Activated T-helper 9 cell treated with anti-CD3 and anti-CD28 coated beads, Interleukin-2, amount 50 U/mL, for 16 hours (primary cell): Measurements from ENCODE around the gene BCHE.
"Not testable (repeated sequence)": the region's sequence is repeated elsewhere in the genome, so short reads cannot be mapped to it uniquely, and the experiment has no call there.

Experiments used
- DNase-seq: peaks from one replicate; pipeline ENCODE4 v3.0.0-alpha.2; 2020; ENCODE audit warnings: low read depth

The BCHE gene

DNA sequence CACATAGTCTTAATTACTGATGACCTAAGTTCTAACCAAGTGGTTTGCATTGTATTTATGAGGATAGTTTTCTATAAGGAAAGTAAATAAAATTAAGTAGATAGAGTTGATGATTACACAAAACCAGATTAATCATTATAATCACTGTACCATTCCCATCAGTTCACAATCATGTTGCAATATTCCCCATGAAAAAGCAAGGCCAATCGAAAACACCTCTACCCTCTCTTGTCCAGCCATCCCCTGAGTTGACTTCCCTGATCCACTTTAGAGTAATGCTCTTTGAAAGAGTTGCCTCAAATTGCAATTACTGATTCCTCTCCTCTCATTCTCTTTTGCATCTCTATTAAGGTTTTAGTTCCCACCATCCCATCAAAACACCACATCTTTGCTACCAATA, 21.0 kb downstream of the BCHE start:
- no peak for DNase-seq

DNA sequence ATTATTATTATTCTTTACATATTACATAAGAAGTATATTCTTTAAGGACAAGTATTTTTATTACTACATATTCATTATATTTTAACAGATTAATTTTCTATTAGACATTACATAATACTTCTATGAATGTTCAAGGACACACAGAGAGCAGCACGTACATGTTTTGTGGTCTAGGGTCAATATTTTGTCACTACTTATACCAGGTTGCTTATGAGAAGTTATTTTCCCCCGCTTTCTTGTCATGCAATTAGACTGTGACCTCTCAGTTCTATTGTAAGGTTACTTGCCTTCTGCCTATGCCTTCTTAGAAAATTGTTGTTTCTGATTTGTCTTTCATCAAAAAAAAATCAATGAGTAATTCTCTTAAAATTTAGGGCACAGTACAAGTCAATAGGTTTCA, 21.5 kb downstream of the BCHE start:
- no peak for DNase-seq

DNA sequence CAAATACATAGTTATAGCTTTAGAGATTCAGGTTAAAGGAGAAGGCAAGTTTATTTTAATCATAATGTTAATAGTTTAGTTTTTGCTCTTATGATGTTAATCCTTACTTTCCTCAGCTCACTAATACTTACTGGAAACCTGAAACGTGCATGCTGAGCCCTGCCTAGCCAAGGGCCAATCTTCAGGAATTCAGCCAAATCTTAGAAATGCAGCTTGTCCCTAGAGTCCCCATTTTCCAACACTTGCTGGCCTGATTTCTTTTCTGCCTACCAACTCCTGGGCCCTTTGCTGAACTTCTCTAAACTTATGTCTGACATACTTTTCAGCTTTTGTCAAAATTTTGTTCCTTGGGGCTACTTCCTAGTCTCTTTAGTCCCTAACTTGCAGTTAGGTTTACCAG, 22.8 kb downstream of the BCHE start:
- no peak for DNase-seq

DNA sequence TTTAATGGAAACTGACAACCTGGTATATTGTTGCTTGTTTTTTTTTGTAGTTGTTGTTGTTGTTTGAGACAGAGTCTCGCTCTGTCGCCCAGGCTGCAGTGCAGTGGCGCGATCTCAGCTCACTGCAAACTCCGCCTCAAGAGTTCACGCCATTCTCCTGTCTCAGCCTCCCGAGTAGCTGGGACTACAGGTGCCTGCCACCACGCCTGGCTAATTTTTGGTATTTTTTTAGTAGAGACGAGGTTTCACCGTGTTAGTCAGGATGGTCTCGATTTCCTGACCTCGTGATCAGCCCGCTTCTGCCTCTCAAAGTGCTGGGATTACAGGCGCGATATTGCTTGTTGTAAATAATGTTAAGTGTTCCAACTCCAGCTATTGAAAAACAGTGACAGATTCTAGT, 29.3 kb downstream of the BCHE start:
- DNase-seq: not testable (repeated sequence)

DNA sequence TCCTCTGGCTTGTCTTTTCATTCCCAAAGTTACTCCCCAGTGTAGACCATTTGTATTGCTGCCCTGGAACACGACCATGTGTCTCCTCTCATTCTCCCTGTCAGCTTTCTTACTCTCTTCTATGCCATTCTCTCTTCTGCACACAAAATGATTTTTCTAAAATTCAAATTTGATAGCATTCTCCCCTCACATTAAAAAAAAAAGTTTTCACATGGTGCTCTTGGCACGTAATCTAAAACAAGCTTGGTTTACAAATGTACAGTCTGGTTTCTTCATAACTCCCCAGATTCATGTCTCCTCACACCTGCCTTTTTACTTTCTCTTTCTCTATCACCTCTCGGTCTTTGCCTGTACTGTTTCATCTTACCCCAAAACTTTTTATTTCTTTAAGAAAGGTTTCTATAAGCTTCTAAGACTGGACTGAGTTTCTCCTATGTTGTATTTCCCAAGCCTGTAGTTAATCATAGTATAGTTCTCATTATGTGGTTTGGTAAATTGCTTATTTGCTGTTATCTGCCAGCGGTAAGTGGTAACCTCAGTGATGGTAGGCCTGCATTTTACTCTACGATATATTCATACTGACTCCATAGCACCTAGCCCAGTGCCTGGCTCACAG, 31.2 kb downstream of the BCHE start:
- DNase-seq: no peak

DNA sequence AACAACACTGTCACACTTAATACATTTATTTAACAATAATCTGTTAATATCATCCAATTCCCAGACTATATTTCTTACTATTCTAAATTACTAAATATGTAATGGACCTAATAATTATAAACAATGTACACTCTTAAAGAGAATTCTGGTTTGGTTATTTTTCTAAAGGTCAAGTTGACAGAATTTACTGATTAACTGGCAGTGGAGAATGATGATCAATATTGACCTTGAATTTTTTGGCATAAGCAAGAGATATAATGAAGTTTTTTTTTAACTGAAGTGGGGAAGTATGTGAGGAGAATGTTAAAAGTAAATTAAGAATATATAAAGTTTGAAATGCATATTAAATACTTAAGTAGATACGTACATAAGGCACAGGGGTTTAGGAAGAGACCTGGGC, 33.8 kb downstream of the BCHE start:
- DNase-seq: no peak

DNA sequence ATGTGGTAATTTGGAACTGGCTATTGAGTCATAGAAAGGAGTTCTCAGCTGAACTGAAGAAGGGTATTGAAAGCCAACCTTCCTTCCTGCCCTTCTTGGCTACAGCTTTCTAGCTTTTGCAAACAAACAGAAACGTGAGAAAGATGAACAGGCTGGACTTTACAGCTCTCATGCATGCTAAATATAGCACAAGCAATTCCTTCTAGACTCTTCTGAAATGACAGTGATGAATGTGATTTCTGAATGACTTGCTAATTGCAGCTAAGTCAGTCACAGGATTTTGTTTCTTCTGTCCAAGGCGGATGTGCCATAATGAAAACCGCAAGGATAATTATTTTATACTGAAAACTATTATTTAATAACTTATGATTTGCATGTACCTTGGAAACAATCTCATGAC, 36.3 kb downstream of the BCHE start:
- DNase-seq: no peak

DNA sequence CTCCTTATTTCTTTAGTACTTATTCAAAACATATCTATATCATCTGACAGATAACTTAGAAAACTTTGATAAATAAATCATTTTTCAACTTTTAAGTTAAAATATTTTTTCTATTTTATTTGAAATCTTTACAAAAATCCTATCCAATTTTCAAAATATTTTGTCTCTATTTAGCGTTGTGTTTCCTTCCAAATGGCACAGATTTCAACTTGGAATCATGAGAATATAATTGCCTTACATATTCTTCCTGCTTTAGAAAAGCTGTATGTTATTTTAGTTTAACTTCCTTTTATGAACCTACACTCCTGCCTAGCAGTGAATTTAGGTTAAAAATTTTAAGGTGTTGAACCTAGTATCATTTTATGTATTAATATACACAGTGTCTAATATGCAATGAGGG, 38.2 kb downstream of the BCHE start:
- DNase-seq: no peak

DNA sequence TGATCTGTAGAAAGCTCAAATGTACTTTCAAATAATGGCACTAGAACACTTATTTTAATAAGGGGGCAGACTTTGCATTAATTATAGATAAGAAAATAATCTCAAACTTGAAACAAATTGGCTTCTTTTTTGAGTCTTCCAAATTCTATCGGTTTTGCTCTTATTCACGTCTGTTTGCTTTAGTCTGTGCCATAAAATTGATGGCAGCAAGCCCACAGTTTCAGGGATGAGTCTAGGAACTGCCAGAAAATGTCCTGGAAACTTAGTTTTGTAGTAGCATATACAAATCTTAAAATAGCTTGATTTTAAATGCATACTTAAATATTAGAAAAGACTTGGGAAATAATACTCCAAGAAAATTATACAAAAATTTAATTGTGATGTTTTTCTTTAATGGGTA, 39.7 kb downstream of the BCHE start:
- DNase-seq: no peak

DNA sequence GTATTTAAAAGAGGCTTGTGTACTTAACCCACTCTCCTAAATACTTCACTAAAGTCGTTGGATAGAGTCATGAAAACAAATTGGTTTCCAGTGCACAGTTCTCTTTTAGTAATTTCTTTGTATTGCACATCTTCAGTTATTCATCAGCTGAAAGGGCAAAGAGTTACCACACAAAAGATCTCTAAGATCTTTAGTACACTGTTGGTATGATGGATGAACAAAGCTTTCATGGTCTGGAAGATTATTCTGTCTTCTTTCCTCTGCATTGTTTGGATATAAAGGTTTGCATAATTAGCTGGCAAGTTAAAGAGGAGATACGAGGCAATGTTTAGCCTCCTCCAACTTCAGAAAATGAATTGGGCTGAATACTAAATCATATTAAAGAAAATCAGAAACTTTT, 40.5 kb downstream of the BCHE start:
- no peak for DNase-seq

DNA sequence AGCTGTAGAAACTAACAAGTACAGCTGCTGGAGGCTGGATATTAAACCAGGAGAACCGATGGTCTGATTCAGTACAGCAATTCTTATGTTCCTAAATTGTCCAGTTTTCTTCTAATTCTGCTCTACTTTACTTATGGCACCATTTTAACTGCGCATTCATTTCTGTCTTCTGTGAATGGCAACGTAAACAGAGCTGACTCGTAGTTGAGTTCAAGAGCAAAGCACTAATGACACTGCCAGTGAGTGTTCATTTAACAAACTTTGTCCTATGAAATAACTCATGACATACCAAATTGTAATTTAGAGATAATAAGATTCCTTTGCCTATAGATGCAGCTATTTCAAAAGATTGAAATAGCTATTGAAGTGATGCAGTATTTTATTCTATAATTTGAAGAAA, 48.7 kb downstream of the BCHE start:
- DNase-seq: no peak

DNA sequence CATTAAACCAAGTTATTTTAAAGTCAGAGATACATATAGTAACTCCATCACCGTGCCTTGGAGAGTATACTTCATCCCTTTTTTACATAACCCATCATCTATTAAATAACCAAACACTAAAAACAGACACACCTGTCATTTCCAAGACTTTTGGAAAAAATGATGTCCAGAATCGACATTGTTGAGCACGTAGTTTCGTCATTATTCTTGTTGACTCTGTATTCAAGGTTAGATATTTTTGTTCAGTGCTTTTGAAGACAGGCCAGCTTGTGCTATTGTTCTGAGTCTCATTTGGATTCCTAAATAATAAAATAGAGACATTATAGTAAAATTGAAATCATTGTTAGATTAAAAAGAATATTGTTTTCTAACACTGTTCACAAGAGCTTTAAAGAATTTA, 51.2 kb downstream of the BCHE start:
- no peak for DNase-seq

DNA sequence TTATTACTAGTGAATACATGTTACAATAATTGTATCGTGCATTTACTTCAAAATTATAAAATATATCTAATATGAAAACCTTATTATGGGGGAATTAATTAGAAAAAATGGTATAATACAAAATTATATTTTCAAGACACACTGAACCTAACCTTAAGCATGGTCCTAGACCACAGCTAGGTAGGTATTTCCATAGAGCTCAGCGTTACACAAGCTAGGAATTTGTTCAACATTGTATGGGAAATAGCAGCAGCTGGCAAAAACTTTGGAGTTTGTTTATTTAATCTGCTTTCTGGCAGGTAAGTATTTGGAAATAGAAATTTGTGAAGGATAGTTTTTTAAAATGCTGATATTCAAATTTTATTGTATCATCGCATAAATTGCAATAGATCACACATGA, 52.9 kb downstream of the BCHE start:
- DNase-seq: no peak

DNA sequence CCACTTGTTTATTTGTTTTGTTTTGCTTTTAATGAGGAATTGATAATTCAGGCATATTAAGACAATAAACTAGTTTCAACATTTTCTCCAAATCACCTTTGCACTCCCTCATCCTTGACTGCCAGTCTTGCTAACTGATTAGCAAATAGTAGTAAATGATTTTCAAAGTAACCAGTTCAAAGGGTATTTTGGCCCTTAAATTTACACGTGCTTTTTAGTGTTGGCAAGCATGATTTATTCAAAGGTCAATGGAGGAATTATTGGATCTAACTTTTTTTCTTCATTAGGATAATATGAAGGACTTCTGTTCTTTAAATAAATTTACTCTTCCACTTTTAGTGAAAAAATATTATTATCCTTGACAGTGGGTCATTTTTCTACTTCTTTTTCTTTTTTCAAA, 53.8 kb downstream of the BCHE start:
- DNase-seq: no peak

DNA sequence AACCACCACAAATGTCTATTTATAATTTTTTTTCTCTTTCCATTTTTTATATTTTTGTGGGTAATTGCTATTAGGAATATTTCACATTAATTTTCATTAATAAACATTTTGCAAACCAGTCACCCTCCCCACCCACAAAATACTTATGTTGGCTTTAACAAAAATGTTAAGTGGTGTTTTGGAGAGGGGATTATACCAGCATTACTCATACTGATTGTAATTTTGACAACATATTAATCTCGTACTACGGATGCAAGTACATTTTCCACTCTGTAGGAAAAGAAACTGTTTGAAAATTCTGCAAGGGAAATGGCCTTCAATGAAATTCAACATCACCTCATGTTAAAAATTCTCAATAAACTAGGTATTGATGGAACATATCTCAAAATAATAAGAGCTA, 58.3 kb downstream of the BCHE start:
- DNase-seq: no peak

DNA sequence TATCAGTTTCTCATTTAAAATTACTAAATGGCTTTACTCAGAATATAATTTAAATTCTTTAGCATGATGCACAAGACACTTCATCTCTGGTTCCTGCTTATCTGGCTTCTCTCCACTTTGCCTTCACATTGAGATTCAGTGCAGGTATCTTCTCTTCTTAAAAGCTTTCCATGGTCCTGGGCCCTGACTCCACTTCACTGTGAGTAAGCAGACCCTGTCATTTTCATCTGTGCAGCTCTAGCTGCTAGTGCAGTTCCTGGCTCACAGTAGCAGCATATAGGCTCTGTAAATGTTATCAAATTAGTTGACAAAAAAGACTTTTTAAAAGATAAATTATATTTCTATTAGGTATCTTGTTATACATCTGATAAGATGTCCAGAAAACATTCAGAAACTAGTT, 58.8 kb downstream of the BCHE start:
- no peak for DNase-seq

DNA sequence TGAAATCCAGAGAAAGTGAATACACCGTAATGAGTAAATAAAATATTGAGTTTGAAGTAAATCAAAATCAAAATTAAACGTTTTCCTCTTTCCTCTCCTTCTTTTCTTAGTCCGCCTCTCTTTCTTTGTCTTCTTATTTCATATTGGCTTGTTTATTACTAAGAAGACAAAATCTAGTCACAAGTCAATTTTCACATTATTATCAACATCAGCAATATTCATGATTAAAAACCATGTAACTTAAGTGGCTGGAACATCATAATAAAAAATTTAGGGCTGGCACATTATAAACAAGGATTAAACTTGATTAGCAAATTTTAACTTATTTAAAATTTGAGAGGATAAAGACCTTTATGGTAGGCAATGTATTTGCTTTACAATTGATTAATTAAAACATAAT, 61.4 kb downstream of the BCHE start:
- DNase-seq: no peak

DNA sequence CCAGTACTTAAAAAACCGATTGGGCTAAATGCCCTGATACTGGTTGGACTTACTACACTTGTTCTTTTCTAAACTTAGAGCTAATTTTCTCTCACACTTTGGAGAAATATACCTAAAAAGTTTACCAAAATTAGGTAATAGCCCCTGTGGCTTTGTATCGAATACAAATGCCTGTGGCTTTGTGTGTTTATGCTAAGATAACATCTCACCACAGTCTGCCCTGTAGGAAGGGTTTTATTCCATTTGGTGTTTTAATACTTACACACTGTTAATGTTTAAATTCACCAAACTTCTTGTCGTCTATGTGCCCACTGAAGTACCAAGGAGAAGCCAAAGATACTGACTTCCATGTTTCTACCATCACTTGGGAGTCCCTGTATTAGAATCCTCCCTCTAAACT, 66.4 kb downstream of the BCHE start:
- no peak for DNase-seq

DNA sequence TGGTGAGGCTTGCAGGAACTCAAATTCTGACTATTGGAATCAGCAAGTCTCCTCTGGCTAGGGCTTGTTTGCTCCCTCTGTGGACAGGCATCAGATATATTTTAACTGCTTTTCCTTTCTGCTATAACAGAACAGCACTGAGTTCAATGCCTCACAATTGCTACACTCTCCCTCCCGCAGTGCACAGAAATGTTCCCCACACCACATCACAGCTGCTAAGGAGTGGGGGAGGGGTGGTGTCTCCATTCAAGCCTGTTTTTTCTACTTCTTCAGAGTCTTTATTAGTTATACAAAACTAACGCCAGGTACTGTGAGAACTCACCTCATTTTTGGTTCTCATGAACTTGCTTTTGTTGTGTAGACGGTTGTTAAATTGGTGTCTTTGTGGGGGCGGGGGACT, 68.5 kb downstream of the BCHE start:
- no peak for DNase-seq

DNA sequence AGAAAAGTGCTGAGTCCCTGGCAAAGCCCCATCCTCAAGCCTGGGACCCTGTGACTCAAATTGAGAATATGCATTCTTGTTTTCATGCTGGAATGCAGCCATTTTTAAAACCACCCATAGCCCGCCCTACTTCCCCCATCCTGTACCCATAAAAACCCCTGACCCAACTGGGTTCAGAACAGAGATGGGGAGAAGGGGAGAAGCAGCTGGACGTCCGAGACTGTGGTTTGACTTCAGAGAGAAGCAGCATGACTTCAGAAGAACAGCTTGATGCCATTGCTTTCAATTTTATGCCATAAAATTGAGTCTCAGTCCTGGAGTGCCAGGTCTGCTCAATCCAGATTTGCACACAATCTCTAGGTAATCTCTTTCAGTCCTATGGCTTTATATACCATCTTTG, 78.2 kb downstream of the BCHE start:
- DNase-seq: no peak

DNA sequence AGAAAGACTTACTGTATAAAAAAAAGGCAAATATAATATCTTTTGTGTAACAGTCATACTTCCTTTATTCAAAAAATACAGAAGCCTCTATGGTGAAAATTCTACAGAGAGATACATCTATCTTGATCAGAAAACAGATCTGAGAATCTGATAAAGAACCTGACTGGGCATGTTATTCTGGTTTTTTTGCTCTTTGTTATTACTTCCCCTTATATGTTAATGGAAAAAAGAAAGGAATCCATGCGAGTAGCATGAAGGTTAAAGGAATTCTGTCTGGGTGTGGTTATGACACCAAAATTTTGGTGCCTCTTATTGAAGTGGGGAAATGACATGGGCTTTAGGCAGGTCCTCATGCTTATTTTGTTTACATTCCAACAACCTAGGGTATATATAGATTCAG, 81.7 kb downstream of the BCHE start:
- no peak for DNase-seq

DNA sequence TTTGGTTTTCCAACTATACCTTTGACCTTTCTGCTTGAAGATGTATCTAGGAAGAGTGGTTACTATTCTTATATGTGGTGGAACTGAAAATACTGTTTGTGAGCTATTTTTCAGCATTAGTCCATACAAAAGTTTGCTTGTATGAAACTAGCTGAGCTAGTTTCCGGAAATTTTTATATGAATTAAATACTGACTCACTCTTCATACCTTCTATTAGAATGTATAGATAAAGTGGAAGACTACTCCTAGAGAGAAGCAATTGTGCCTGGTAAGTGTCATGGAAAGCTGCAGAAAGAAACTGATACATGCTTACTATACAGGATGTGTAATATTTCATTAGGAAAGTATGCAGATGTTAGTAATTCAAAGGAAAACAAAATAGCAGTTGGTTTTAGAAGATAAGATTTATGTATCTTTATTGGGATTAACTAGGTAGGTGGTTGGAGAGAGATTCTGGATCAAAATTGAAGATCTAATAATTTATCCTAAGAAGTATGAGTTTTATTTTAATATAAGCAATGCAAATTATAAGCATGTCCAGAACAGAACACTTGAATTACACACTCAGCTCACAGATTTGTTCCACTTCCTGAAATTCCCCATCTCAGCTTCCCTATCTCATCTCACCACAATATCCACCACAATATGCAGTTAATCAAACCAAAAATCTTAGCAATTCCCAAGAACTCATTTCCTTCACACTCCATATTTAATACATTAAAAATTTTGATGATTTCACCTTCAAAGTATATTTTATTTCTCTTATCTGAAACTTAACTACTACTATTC, 82.8 kb downstream of the BCHE start:
- no peak for DNase-seq

DNA sequence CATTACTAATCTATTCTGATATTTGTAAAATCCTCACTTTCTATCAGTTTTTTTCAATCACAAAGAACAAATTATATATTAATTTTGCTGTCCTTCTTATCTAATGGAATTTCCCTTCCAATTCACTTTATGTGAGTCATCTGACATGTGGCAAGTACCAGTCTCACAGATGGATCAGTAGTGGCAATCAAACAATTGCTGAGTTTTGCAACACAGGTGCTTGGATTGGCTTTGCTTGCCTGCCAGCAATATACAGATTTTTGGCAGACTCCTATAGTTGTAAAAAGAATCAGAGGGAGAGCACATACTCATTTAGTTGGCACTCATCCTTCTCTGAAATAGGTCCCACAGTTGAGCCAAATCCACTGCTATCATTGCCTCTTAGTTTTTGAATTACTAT, 83.7 kb downstream of the BCHE start:
- DNase-seq: no peak

DNA sequence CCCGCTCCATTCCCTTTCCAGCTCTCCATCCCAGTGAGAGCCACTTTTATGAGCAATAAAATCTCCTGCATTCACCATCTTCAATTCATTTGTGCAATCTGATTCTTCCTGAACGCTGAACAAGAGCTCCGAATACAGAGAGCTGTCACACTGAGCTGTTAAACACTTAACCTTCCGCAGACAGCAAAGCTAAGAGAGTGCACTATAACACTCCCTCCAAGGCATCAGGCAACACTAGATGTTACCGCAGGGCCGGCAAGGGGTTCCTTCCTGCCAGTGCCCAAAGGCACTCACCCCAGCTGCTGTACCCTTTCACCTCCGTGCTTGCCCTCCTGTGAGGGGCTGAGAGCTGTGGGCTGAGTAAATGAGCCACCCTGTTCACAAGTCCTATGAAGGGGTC, 85.6 kb downstream of the BCHE start:
- DNase-seq: no peak
